ENCODE data around the gene FKBP15.
"Not testable (repeated sequence)": the region's sequence is repeated elsewhere in the genome, so short reads cannot be mapped to it uniquely, and the experiment has no call there.

FKBP15 gene

GRCh38 chr9:113137196-113138168, 83.6 kb downstream of the FKBP15 start:
- no peak overlapping the region for H3K27ac Mint-ChIP-seq
- H3K27me3 Mint-ChIP-seq (ENCODE audit: low read depth), result peaks cover 12% of the 10 kb centered on the region
- no peaks in the 10 kb centered on the region for H3K36me3 Mint-ChIP-seq (ENCODE audit: low read depth)

GRCh38 chr9:113131689-113132151, 89.4 kb downstream of the FKBP15 start:
- Mint-ChIP-seq H3K4me3 (no peak overlapping the region), H3K27me3 (ENCODE audit: low read depth) (peaks cover 21% of the 10 kb centered on the region), H3K4me1 (ENCODE audit: low read depth) (no peaks in the 10 kb centered on the region), H3K9me3 (no peaks in the 10 kb centered on the region), H3K36me3 (ENCODE audit: low read depth) (no peaks in the 10 kb centered on the region), H3K27ac (no peak overlapping the region)

More at GRCh38 chr9:113137196-113138168, 83.6 kb downstream of the FKBP15 start:
- peaks cover 3% of the 10 kb centered on the region for H3K9me3 Mint-ChIP-seq
- no peaks in the 10 kb centered on the region for H3K4me1 Mint-ChIP-seq (ENCODE audit: low read depth)
- no peak overlapping the region for H3K4me3 Mint-ChIP-seq

- Mint-ChIP-seq H3K4me3 (no peak overlapping the region), H3K27ac (no peak overlapping the region), H3K27me3 (ENCODE audit: low read depth) (peaks cover 21% of the 10 kb centered on the region), H3K4me1 (ENCODE audit: low read depth) (no peaks in the 10 kb centered on the region), H3K9me3 (no peaks in the 10 kb centered on the region), H3K36me3 (ENCODE audit: low read depth) (no peaks in the 10 kb centered on the region)
Measured at GRCh38 chr9:113129884-113130283, 91.2 kb downstream of the FKBP15 start.

- H3K27me3 Mint-ChIP-seq (ENCODE audit: low read depth), result peaks cover 21% of the 10 kb centered on the region
- H3K36me3 Mint-ChIP-seq (ENCODE audit: low read depth), result no peaks in the 10 kb centered on the region
- H3K4me3 Mint-ChIP-seq, result no peak overlapping the region
- H3K4me1 Mint-ChIP-seq (ENCODE audit: low read depth), result no peaks in the 10 kb centered on the region
- no peak overlapping the region for H3K27ac Mint-ChIP-seq
- H3K9me3 Mint-ChIP-seq, result no peaks in the 10 kb centered on the region
Measured at GRCh38 chr9:113129466-113129865, 91.6 kb downstream of the FKBP15 start.

- Mint-ChIP-seq H3K36me3 (ENCODE audit: low read depth) (no peaks in the 10 kb centered on the region), H3K4me3 (no peak overlapping the region), H3K27ac (no peak overlapping the region), H3K4me1 (ENCODE audit: low read depth) (no peaks in the 10 kb centered on the region), H3K9me3 (no peaks in the 10 kb centered on the region), H3K27me3 (ENCODE audit: low read depth) (peaks cover 11% of the 10 kb centered on the region)
Measured at GRCh38 chr9:113125386-113126035, 95.6 kb downstream of the FKBP15 start.

- not testable (repeated sequence) for H3K27ac Mint-ChIP-seq; H3K27me3 Mint-ChIP-seq (ENCODE audit: low read depth); H3K4me3 Mint-ChIP-seq; H3K9me3 Mint-ChIP-seq; H3K4me1 Mint-ChIP-seq (ENCODE audit: low read depth); H3K36me3 Mint-ChIP-seq (ENCODE audit: low read depth)
Measured at GRCh38 chr9:113118829-113119228, 102.2 kb downstream of the FKBP15 start.
